GM12878 (cell line): ENCODE results near the gene FRYL. TPM values are rescaled to one million over a fixed set of nuclear protein-coding genes. Genes with fewer than 3 reads are reported as not detected.

Experiments
- ATAC-seq: fragments of 200-7000 bp; cut with Tn5 transposase; 3 replicates; pipeline ENCODE4 v1.9.1; 2020; ENCODE audit warnings: mild to moderate bottlenecking, moderate library complexity
- BruUV-seq: library from RNA; stranded (reverse); fragments of 400-500 nt; replicated peaks from 2 replicates; lab custom pipeline; 2021; lab: Mats Ljungman, UMichigan
- CTCF ChIA-PET: fragments of 300-600 bp; sonication (Branson Sonifier 250); formaldehyde crosslinking; extraction: SDS; loops from one replicate; lab custom pipeline; 2021; ENCODE audit warnings: inconsistent platforms; lab: Yijun Ruan, JAX
- POLR2A ChIA-PET: fragments of 350-600 bp; formaldehyde crosslinking; extraction: SDS; loops from one replicate; lab custom pipeline; 2021; ENCODE audit warnings: inconsistent platforms; lab: Charles Lee
- RAD21 ChIA-PET: fragments of 300-600 bp; sonication (Branson Sonifier 250); formaldehyde crosslinking; loops from one replicate; lab custom pipeline; 2023; ENCODE audit warnings: antibody characterized with exemption; ENCODE audit not compliant: unreplicated experiment; lab: Charles Lee
- SMC1A ChIA-PET: fragments of 300-600 bp; sonication (Branson Sonifier 250); formaldehyde crosslinking; loops from one replicate; lab custom pipeline; 2023; ENCODE audit not compliant: unreplicated experiment, uncharacterized antibody; lab: Charles Lee
- DNase-seq: peaks from one replicate; pipeline ENCODE4 v3.0.0-alpha.2; 2011; ENCODE audit warnings: low read depth, low spot score
- FAIRE-seq: peaks from 3 replicates; lab custom pipeline; 2011; peaks lifted over from hg19 to GRCh38; lab: Jason Lieb, UNC
- H2AFZ ChIP-seq: 2 replicates; pipeline ENCODE4 v1.6.0; 2011; ENCODE audit warnings: low read depth, low read length, control low read depth; ENCODE audit not compliant: control insufficient read depth
- H3K27ac ChIP-seq: 2 replicates; pipeline ENCODE4 v1.5.1; 2011; ENCODE audit warnings: control low read depth; ENCODE audit not compliant: control insufficient read depth, insufficient read depth
- H3K27me3 ChIP-seq, 2 experiments: replicated peaks in 1 of 2; 2 replicates each; pipeline versions ENCODE4 v1.6.0 to v1.6.1; 2011; ENCODE audit warnings: low read length in 1 of 2; ENCODE audit not compliant: control insufficient read depth in 2 of 2, insufficient read depth in 2 of 2
- H3K36me3 ChIP-seq, 2 experiments: 2 replicates each; pipeline ENCODE4 v1.5.1; 2011; ENCODE audit warnings: low read length in 1 of 2; ENCODE audit not compliant: control insufficient read depth in 2 of 2, insufficient read depth in 2 of 2
- H3K4me1 ChIP-seq: 2 replicates; pipeline ENCODE4 v1.6.1; 2011; ENCODE audit warnings: mild to moderate bottlenecking, low read length, moderate library complexity, mixed read lengths; ENCODE audit not compliant: control insufficient read depth, insufficient read depth
- H3K4me2 ChIP-seq: 2 replicates; pipeline ENCODE4 v1.6.0; 2011; ENCODE audit warnings: control low read depth; ENCODE audit not compliant: control insufficient read depth, insufficient read depth
- H3K4me3 ChIP-seq: fragments of 200-600 bp; sonication (generic); 2 replicates; pipeline ENCODE4 v1.5.1; 2016
- H3K79me2 ChIP-seq: 2 replicates; pipeline ENCODE4 v1.6.0; 2011; ENCODE audit warnings: low read length; ENCODE audit not compliant: control insufficient read depth, insufficient read depth
- H3K9ac ChIP-seq: 2 replicates; pipeline ENCODE4 v1.8.0; 2011; ENCODE audit warnings: low read length, control low read depth, mixed read lengths; ENCODE audit not compliant: control insufficient read depth, insufficient read depth
- H3K9me3 ChIP-seq: replicated peaks from 3 replicates; pipeline ENCODE4 v1.5.1; 2011; ENCODE audit warnings: mild to moderate bottlenecking, low read length; ENCODE audit not compliant: control insufficient read depth, insufficient read depth
- H4K20me1 ChIP-seq: 2 replicates; pipeline ENCODE4 v1.6.0; 2011; ENCODE audit not compliant: control insufficient read depth, insufficient read depth
- ATF7 ChIP-seq: fragments of 450-650 bp; IDR thresholded peaks from 2 replicates; pipeline ENCODE4 v1.6.1; 2016; ENCODE audit warnings: low read depth, mild to moderate bottlenecking
- CREM ChIP-seq: IDR thresholded peaks from 2 replicates; pipeline ENCODE4 v1.6.1; 2014; ENCODE audit warnings: antibody characterized with exemption, low read depth
- IRF4 ChIP-seq: IDR thresholded peaks from 2 replicates; pipeline ENCODE4 v1.6.1; 2011; ENCODE audit warnings: low read depth, low read length
- KLF5 ChIP-seq: fragments of 450-650 bp; IDR thresholded peaks from 2 replicates; pipeline ENCODE4 v1.6.1; 2014; ENCODE audit warnings: mild to moderate bottlenecking; ENCODE audit not compliant: partially characterized antibody
- POLR2AphosphoS5 ChIP-seq: IDR thresholded peaks from 2 replicates; pipeline ENCODE4 v1.6.1; 2011; ENCODE audit warnings: mild to moderate bottlenecking, low read length, inconsistent platforms
- RELA ChIP-seq: fragments of 450-650 bp; IDR thresholded peaks from 2 replicates; pipeline ENCODE4 v1.8.0; 2014; ENCODE audit warnings: borderline replicate concordance; ENCODE audit not compliant: partially characterized antibody
- SIN3A ChIP-seq: IDR thresholded peaks from 2 replicates; pipeline ENCODE4 v1.6.1; 2012; ENCODE audit warnings: low read depth, low read length, improper control_type of control experiment
- SMAD1 ChIP-seq: fragments of 450-650 bp; IDR thresholded peaks from 2 replicates; pipeline ENCODE4 v1.6.1; 2018; ENCODE audit warnings: mild to moderate bottlenecking, low read depth; ENCODE audit not compliant: partially characterized antibody
- SPI1 ChIP-seq: IDR thresholded peaks from 2 replicates; pipeline ENCODE4 v1.6.1; 2011; ENCODE audit warnings: low read depth, mild to moderate bottlenecking, low read length, moderate library complexity, borderline replicate concordance; ENCODE audit not compliant: insufficient read depth
- YY1 ChIP-seq: IDR thresholded peaks from 2 replicates; pipeline ENCODE4 v1.6.1; 2011; ENCODE audit warnings: low read depth, mild to moderate bottlenecking, low read length
- ZNF207 ChIP-seq: fragments of 450-650 bp; IDR thresholded peaks from 2 replicates; pipeline ENCODE4 v1.6.1; 2014; ENCODE audit warnings: antibody characterized with exemption, mild to moderate bottlenecking, borderline replicate concordance
- in situ Hi-C: fragments of 300-500 bp; cut with MboI; formaldehyde crosslinking; loops from 9 replicates; pipeline ENCODE4 v1.14.3; 2018; ENCODE audit warnings: mixed read lengths
- intact Hi-C: fragments of 100-400 bp; cut with micrococcal nuclease; formaldehyde crosslinking; loops from one replicate; pipeline ENCODE4 v1.14.2; 2022; ENCODE audit not compliant: unreplicated experiment
- polyA plus RNA-seq, 11 experiments: library from polyadenylated mRNA; depleted of rRNA in 4 of 11; unstranded in 6 of 11; stranded (reverse) in 5 of 11; fragments of >200 nt; fragmentation: Nextera tagmentation in 4 of 11; fragmentation: Illumina TruSeq in 1 of 11; extraction: Ambion mirVana in 4 of 11; extraction: Trizol in 1 of 11; gene quantifications; 1 replicate in 1 of 11; 2 replicates in 10 of 11; pipeline versions ENCODE4 v1.2.1 to v1.2.3, GENCODE V29; 2011 to 2016; ENCODE audit warnings: inconsistent platforms in 2 of 11, missing spikeins in 2 of 11, low read depth in 1 of 11
- total RNA-seq, 4 experiments: library from RNA; depleted of rRNA in 3 of 4; stranded (reverse); fragments of >200 nt in 3 of 4; fragmentation: Illumina TruSeq in 1 of 4; extraction: Trizol in 1 of 4; gene quantifications; 2 replicates each; pipeline versions ENCODE4 v1.2.1 to v1.2.3, GENCODE V29; 2013 to 2021
- TF ChIP-seq, protein P1 (sequence below): IDR thresholded peaks from 2 replicates; pipeline ENCODE4 v1.6.1; 2012; ENCODE audit warnings: low read depth, low read length, improper control_type of control experiment
- TF ChIP-seq, protein P2 (sequence below): fragments of 450-650 bp; IDR thresholded peaks from 2 replicates; pipeline ENCODE4 v1.6.1; 2016; ENCODE audit warnings: mild to moderate bottlenecking
- TF ChIP-seq, protein P3 (sequence below): IDR thresholded peaks from 2 replicates; pipeline ENCODE4 v1.6.1; 2012; ENCODE audit warnings: low read depth, low read length, improper control_type of control experiment
- TF ChIP-seq, protein P4 (sequence below), 3 experiments: IDR thresholded peaks in 2 of 3; conservative IDR thresholded peaks in 1 of 3; 2 replicates each; pipeline ENCODE4 v1.5.1; 2011; ENCODE audit warnings: low read depth in 3 of 3, low read length in 3 of 3, mild to moderate bottlenecking in 3 of 3, control low read depth in 2 of 3, moderate library complexity in 2 of 3, inconsistent platforms in 1 of 3, mixed read lengths in 1 of 3; ENCODE audit not compliant: control insufficient read depth in 2 of 3, insufficient read depth in 1 of 3; ENCODE audit errors: extremely low read depth in 1 of 3
- TF ChIP-seq, protein P5 (sequence below): IDR thresholded peaks from 2 replicates; pipeline ENCODE4 v1.6.1; 2012; ENCODE audit warnings: improper control_type of control experiment, low read depth, low read length; ENCODE audit not compliant: insufficient replicate concordance

The FRYL gene
- total and polyA plus RNA-seq, 10 of the 15 experiments (the other 5 are each of a cell fraction or from before 2014, with no cell fraction given), result 10.3 to 50.6 (median 28.7) TPM

DNA sequence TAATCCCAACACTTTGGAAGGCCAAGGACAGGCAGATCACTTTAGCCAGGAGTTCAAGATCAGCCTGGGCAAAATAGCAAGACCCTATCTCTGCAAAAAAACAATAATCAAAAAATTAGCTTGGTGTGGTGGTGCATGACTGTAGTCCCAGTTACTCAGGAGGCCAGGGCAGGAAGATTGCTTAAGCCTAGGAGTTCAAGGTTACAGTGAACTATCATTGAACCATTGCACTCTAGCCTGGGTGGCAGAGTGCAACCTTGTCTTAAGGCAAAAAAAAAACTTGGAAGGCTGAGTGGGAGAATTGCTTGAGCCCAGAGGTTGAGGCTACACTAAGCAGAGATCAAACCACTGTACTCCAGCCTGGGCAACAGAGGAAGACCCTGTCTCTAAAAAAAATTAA, 5.2 kb upstream of the FRYL start:
- Histone ChIP-seq H3K4me2 (no peak overlapping the region), H3K27ac (no peak overlapping the region), H2AFZ (no peak overlapping the region), H3K9me3 (no peaks in the 10 kb centered on the region), H3K9ac (no peak overlapping the region), H3K36me3 (no peaks in the 10 kb centered on the region), H3K27me3 (no peaks in the 10 kb centered on the region), H3K4me3 (no peak overlapping the region), H3K79me2 (no peaks in the 10 kb centered on the region), H4K20me1 (no peaks in the 10 kb centered on the region), H3K4me1 (no peaks in the 10 kb centered on the region)
- intact Hi-C loops (no loop called here), in situ Hi-C loops (no loop called here)
- CTCF ChIA-PET, result no interaction called here
- POLR2A ChIA-PET, result interaction anchor here (0.5 kb wide), 1 partner anchor 444 kb away, joined by 4 read pairs; the partner anchor contains the start of gene SLAIN2
- no TSS peak for BruUV-seq
- RAD21 ChIA-PET, result no interaction called here
- ATAC-seq (no peak), DNase-seq (no peak), FAIRE-seq (no peak)
- SMC1A ChIA-PET, result no interaction called here
- TF ChIP-seq ATF7, result no peak
- TF ChIP-seq YY1, result no peak
- TF ChIP-seq ZNF207, result no peak
- TF ChIP-seq, protein P1, sequence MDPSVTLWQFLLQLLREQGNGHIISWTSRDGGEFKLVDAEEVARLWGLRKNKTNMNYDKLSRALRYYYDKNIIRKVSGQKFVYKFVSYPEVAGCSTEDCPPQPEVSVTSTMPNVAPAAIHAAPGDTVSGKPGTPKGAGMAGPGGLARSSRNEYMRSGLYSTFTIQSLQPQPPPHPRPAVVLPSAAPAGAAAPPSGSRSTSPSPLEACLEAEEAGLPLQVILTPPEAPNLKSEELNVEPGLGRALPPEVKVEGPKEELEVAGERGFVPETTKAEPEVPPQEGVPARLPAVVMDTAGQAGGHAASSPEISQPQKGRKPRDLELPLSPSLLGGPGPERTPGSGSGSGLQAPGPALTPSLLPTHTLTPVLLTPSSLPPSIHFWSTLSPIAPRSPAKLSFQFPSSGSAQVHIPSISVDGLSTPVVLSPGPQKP, result no peak
- no peak for TF ChIP-seq SIN3A
- TF ChIP-seq CREM, result no peak
- no peak for TF ChIP-seq IRF4
- TF ChIP-seq, protein P2, sequence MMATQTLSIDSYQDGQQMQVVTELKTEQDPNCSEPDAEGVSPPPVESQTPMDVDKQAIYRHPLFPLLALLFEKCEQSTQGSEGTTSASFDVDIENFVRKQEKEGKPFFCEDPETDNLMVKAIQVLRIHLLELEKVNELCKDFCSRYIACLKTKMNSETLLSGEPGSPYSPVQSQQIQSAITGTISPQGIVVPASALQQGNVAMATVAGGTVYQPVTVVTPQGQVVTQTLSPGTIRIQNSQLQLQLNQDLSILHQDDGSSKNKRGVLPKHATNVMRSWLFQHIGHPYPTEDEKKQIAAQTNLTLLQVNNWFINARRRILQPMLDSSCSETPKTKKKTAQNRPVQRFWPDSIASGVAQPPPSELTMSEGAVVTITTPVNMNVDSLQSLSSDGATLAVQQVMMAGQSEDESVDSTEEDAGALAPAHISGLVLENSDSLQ, result no peak
- TF ChIP-seq, protein P3, sequence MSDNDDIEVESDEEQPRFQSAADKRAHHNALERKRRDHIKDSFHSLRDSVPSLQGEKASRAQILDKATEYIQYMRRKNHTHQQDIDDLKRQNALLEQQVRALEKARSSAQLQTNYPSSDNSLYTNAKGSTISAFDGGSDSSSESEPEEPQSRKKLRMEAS, result no peak
- TF ChIP-seq, protein P4, sequence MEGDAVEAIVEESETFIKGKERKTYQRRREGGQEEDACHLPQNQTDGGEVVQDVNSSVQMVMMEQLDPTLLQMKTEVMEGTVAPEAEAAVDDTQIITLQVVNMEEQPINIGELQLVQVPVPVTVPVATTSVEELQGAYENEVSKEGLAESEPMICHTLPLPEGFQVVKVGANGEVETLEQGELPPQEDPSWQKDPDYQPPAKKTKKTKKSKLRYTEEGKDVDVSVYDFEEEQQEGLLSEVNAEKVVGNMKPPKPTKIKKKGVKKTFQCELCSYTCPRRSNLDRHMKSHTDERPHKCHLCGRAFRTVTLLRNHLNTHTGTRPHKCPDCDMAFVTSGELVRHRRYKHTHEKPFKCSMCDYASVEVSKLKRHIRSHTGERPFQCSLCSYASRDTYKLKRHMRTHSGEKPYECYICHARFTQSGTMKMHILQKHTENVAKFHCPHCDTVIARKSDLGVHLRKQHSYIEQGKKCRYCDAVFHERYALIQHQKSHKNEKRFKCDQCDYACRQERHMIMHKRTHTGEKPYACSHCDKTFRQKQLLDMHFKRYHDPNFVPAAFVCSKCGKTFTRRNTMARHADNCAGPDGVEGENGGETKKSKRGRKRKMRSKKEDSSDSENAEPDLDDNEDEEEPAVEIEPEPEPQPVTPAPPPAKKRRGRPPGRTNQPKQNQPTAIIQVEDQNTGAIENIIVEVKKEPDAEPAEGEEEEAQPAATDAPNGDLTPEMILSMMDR (IDR thresholded peaks at IDR 0.05 in 2 of 3, conservative IDR thresholded peaks at IDR 0.05 in 1 of 3; ENCODE audit: control insufficient read depth in 2 of 3, extremely low read depth in 1 of 3, insufficient read depth in 1 of 3, low read depth in 3 of 3, low read length in 3 of 3), result no peak
- no peak for TF ChIP-seq SMAD1
- TF ChIP-seq SPI1, result no peak
- TF ChIP-seq POLR2AphosphoS5, result no peak
- TF ChIP-seq KLF5, result no peak
- TF ChIP-seq RELA, result no peak
- TF ChIP-seq, protein P5, sequence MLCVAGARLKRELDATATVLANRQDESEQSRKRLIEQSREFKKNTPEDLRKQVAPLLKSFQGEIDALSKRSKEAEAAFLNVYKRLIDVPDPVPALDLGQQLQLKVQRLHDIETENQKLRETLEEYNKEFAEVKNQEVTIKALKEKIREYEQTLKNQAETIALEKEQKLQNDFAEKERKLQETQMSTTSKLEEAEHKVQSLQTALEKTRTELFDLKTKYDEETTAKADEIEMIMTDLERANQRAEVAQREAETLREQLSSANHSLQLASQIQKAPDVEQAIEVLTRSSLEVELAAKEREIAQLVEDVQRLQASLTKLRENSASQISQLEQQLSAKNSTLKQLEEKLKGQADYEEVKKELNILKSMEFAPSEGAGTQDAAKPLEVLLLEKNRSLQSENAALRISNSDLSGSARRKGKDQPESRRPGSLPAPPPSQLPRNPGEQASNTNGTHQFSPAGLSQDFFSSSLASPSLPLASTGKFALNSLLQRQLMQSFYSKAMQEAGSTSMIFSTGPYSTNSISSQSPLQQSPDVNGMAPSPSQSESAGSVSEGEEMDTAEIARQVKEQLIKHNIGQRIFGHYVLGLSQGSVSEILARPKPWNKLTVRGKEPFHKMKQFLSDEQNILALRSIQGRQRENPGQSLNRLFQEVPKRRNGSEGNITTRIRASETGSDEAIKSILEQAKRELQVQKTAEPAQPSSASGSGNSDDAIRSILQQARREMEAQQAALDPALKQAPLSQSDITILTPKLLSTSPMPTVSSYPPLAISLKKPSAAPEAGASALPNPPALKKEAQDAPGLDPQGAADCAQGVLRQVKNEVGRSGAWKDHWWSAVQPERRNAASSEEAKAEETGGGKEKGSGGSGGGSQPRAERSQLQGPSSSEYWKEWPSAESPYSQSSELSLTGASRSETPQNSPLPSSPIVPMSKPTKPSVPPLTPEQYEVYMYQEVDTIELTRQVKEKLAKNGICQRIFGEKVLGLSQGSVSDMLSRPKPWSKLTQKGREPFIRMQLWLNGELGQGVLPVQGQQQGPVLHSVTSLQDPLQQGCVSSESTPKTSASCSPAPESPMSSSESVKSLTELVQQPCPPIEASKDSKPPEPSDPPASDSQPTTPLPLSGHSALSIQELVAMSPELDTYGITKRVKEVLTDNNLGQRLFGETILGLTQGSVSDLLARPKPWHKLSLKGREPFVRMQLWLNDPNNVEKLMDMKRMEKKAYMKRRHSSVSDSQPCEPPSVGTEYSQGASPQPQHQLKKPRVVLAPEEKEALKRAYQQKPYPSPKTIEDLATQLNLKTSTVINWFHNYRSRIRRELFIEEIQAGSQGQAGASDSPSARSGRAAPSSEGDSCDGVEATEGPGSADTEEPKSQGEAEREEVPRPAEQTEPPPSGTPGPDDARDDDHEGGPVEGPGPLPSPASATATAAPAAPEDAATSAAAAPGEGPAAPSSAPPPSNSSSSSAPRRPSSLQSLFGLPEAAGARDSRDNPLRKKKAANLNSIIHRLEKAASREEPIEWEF, result no peak
